SU-DHL-6 (cell line): ENCODE measurements around the gene NUDT16L1.

Experiments
- H2AFZ ChIP-seq: fragments of 200-600 bp; sonication (generic); 2 replicates; pipeline ENCODE4 v1.6.1; 2014; ENCODE audit warnings: low read depth, mild to moderate bottlenecking, moderate library complexity, mixed read lengths, antibody characterized with exemption, low read length; ENCODE audit not compliant: severe bottlenecking
- H3F3A ChIP-seq: fragments of 200-600 bp; shearing (Covaris generic); 2 replicates; pipeline ENCODE4 v1.6.0; 2016; ENCODE audit warnings: antibody characterized with exemption, mild to moderate bottlenecking; ENCODE audit not compliant: insufficient read depth
- H3K27ac ChIP-seq: fragments of 200-600 bp; sonication (generic); 2 replicates; pipeline ENCODE4 v1.5.1; 2016; ENCODE audit warnings: low read depth, mild to moderate bottlenecking, low read length, moderate library complexity, mixed read lengths
- H3K27me3 ChIP-seq: fragments of 200-600 bp; sonication (generic), shearing (Covaris generic); 2 replicates; pipeline ENCODE4 v1.6.0; 2014; ENCODE audit warnings: mild to moderate bottlenecking, low read length
- H3K36me3 ChIP-seq: fragments of 200-600 bp; sonication (generic); 2 replicates; pipeline ENCODE4 v1.6.1; 2014; ENCODE audit warnings: mild to moderate bottlenecking, low read length, mixed read lengths
- H3K4me2 ChIP-seq: fragments of 300-600, 200-600 bp; shearing (Covaris generic), sonication (generic); 2 replicates; pipeline ENCODE4 v1.6.0; 2014; ENCODE audit warnings: low read length, low read depth, mild to moderate bottlenecking; ENCODE audit not compliant: poor library complexity, severe bottlenecking
- H3K4me3 ChIP-seq: fragments of 200-600 bp; sonication (generic); 2 replicates; pipeline ENCODE4 v1.5.1; 2014; ENCODE audit warnings: antibody characterized with exemption, low read length, mild to moderate bottlenecking, mixed read lengths; ENCODE audit not compliant: insufficient read depth, poor library complexity, severe bottlenecking
- H3K79me2 ChIP-seq: fragments of 200-600 bp; sonication (generic); 2 replicates; pipeline ENCODE4 v1.6.1; 2014; ENCODE audit warnings: mild to moderate bottlenecking, low read length, moderate library complexity; ENCODE audit not compliant: insufficient read depth
- H3K9ac ChIP-seq: fragments of 200-600 bp; sonication (generic); 2 replicates; pipeline ENCODE4 v1.7.0; 2014; ENCODE audit warnings: mild to moderate bottlenecking, low read length
- H3K9me2 ChIP-seq: fragments of 200-600 bp; sonication (generic); replicated peaks from 2 replicates; pipeline ENCODE4 v1.6.1; 2014; ENCODE audit warnings: low read length; ENCODE audit not compliant: insufficient read depth
- H3K9me3 ChIP-seq: fragments of 200-600 bp; sonication (generic); 2 replicates; pipeline ENCODE4 v1.6.1; 2014; ENCODE audit warnings: low read length, mixed read lengths; ENCODE audit not compliant: insufficient read depth
- H4K20me1 ChIP-seq: fragments of 200-600 bp; sonication (generic); 2 replicates; pipeline ENCODE4 v1.6.1; 2014; ENCODE audit warnings: low read depth, mild to moderate bottlenecking, antibody characterized with exemption, low read length, moderate library complexity, mixed read lengths
- CTCF ChIP-seq: fragments of 200-600 bp; sonication (generic); IDR thresholded peaks from one replicate; pipeline ENCODE4 v1.5.1; 2017; ENCODE audit warnings: antibody characterized with exemption, mild to moderate bottlenecking, low read length, moderate library complexity; ENCODE audit not compliant: insufficient read depth, poor library complexity, severe bottlenecking
- EZH2phosphoT487 ChIP-seq: fragments of 200-600 bp; sonication (generic), shearing (Covaris generic); conservative IDR thresholded peaks from 2 replicates; pipeline ENCODE4 v1.6.1; 2018; ENCODE audit warnings: mild to moderate bottlenecking, antibody characterized with exemption, low read length, moderate library complexity, mixed read lengths

NUDT16L1 gene

DNA sequence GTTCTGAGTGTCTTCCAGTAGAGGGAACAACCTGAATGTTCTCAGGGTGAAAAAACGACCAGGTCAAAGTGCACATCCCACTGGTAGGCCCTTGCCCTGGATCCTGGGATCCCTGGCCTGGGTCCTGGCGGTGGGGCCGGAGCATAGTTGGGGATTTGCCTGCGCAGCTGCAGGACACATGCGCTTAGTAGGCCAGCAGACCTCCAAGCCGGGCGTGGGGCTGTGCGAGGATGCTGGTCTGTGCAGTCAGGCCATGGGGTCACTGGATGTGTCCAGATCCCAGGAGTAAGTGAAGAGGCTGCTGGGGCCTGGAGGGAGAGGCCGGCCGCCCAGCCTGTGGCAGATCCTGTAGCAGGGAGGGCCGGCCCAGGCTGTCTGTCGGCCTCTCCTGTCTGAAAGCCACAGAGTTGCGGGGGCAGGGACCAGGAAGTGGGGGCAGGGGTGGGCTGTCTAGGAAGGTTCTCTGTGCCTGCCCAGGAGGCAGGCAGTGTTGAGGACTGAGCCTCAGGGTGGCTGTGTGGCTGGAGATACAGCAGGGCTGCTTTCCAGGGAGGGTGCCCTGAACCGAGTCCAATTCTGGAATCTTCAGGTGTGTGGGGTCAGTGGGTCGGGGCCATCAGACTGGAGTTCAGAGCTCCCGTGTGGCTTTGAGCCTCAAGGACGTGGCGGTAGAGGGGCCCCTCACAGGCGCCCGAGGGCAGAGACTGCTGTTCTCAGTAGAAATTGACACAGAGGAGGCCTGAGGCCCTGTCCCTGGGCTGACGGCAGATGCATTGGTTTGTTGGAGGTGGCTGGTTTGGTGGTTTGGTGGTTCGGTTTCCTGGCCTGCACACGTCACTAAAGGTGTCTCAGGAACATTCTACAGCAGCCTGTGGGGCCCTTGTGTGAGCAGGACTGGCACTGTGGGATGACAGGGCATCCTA lies 17.2 kb upstream of the NUDT16L1 start:
- H3K27me3 ChIP-seq = no peaks in the 10 kb centered on the region
- TF ChIP-seq CTCF (no peak), EZH2phosphoT487 (no peak)
- no peak overlapping the region for H3K4me3 ChIP-seq
- H3K4me2 ChIP-seq = no peak overlapping the region
- H3K36me3 ChIP-seq = no peaks in the 10 kb centered on the region
- no peaks in the 10 kb centered on the region for H3K79me2 ChIP-seq
- no peak overlapping the region for H3K27ac ChIP-seq
- no peaks in the 10 kb centered on the region for H3K9me2 ChIP-seq
- no peaks in the 10 kb centered on the region for H3K9me3 ChIP-seq
- no peaks in the 10 kb centered on the region for H3F3A ChIP-seq
- no peak overlapping the region for H3K9ac ChIP-seq
- H4K20me1 ChIP-seq = no peaks in the 10 kb centered on the region
- H2AFZ ChIP-seq = no peak overlapping the region

GRCh38 chr16:4676831-4677230 lies 16.5 kb upstream of the NUDT16L1 start:
- Histone ChIP-seq H3K36me3 (no peaks in the 10 kb centered on the region), H3K9me2 (no peaks in the 10 kb centered on the region), H3F3A (no peaks in the 10 kb centered on the region), H3K79me2 (no peaks in the 10 kb centered on the region), H3K4me2 (no peak overlapping the region), H2AFZ (no peak overlapping the region), H3K4me3 (no peak overlapping the region), H3K27me3 (no peaks in the 10 kb centered on the region), H3K27ac (no peak overlapping the region), H4K20me1 (no peaks in the 10 kb centered on the region), H3K9ac (no peak overlapping the region), H3K9me3 (no peaks in the 10 kb centered on the region)
- TF ChIP-seq EZH2phosphoT487 (no peak), CTCF (no peak)

- no peaks in the 10 kb centered on the region for H3K36me3 ChIP-seq
- H3K9me3 ChIP-seq = no peaks in the 10 kb centered on the region
- no peaks in the 10 kb centered on the region for H3K27me3 ChIP-seq
- no peaks in the 10 kb centered on the region for H4K20me1 ChIP-seq
- no peak overlapping the region for H3K4me2 ChIP-seq
- no peak overlapping the region for H3K9ac ChIP-seq
- H3K27ac ChIP-seq = no peak overlapping the region
- no peaks in the 10 kb centered on the region for H3K79me2 ChIP-seq
- no peak overlapping the region for H3K4me3 ChIP-seq
- no peak for TF ChIP-seq EZH2phosphoT487
- TF ChIP-seq CTCF = no peak
- no peak overlapping the region for H2AFZ ChIP-seq
- H3F3A ChIP-seq = no peaks in the 10 kb centered on the region
- no peaks in the 10 kb centered on the region for H3K9me2 ChIP-seq
These were observed 16.0 kb upstream of the NUDT16L1 start for GRCh38 chr16:4677390-4677789.
